T-helper 2 cell treated with Interferon-gamma antibody and Interleukin-4, amounts not matched to agents 5 μg/mL and 100 μg/mL, for 36 hours (primary cell): ENCODE data around the gene OLA1.
A peak's percentile ranks its signal among the peaks of the same experiment; 100 is the strongest.

Source experiments
- DNase-seq: peaks from one replicate; pipeline ENCODE4 v3.0.0; 2021; ENCODE audit warnings: low spot score
- H3K27ac Mint-ChIP-seq: one replicate; pipeline ENCODE4 v1.8.0; 2021; ENCODE audit warnings: mild to moderate bottlenecking, mixed read lengths
- H3K27me3 Mint-ChIP-seq: one replicate; pipeline ENCODE4 v1.8.0; 2021; ENCODE audit warnings: low read depth, mixed read lengths
- H3K36me3 Mint-ChIP-seq: one replicate; pipeline ENCODE4 v1.8.0; 2021; ENCODE audit warnings: low read depth, mixed read lengths
- H3K4me1 Mint-ChIP-seq: one replicate; pipeline ENCODE4 v1.8.0; 2021; ENCODE audit warnings: low read depth, mixed read lengths
- H3K4me3 Mint-ChIP-seq: one replicate; pipeline ENCODE4 v1.8.0; 2022; ENCODE audit warnings: mild to moderate bottlenecking, moderate library complexity, mixed read lengths
- H3K9me3 Mint-ChIP-seq: one replicate; pipeline ENCODE4 v1.8.0; 2021; ENCODE audit warnings: mixed read lengths

OLA1 gene

GRCh38 chr2:174181368-174181767 is 67.0 kb downstream of the OLA1 start:
- Mint-ChIP-seq H3K9me3 (peaks cover 5% of the 10 kb centered on the region), H3K4me3 (no peak overlapping the region), H3K27me3 (no peaks in the 10 kb centered on the region), H3K27ac (no peak overlapping the region), H3K4me1 (peaks cover 6% of the 10 kb centered on the region), H3K36me3 (peaks cover 13% of the 10 kb centered on the region)
- no peak for DNase-seq

GRCh38 chr2:174180726-174181236 is 67.6 kb downstream of the OLA1 start:
- Mint-ChIP-seq H3K36me3 (peaks cover 14% of the 10 kb centered on the region), H3K27ac (no peak overlapping the region), H3K9me3 (peaks cover 7% of the 10 kb centered on the region), H3K27me3 (no peaks in the 10 kb centered on the region), H3K4me1 (peaks cover 6% of the 10 kb centered on the region), H3K4me3 (no peak overlapping the region)
- no peak for DNase-seq

GRCh38 chr2:174180165-174180724 is 68.1 kb downstream of the OLA1 start:
- H3K9me3 Mint-ChIP-seq, result peaks cover 13% of the 10 kb centered on the region
- no peak overlapping the region for H3K27ac Mint-ChIP-seq
- no peak for DNase-seq
- H3K36me3 Mint-ChIP-seq, result peaks cover 15% of the 10 kb centered on the region
- H3K4me3 Mint-ChIP-seq, result no peak overlapping the region
- H3K4me1 Mint-ChIP-seq, result peaks cover 6% of the 10 kb centered on the region
- H3K27me3 Mint-ChIP-seq, result no peaks in the 10 kb centered on the region

- no peaks in the 10 kb centered on the region for H3K27me3 Mint-ChIP-seq
- peaks cover 35% of the 10 kb centered on the region for H3K36me3 Mint-ChIP-seq
- H3K4me3 Mint-ChIP-seq, result no peak overlapping the region
- no peak overlapping the region for H3K27ac Mint-ChIP-seq
- H3K4me1 Mint-ChIP-seq, result peaks cover 16% of the 10 kb centered on the region
- peaks cover 36% of the 10 kb centered on the region for H3K9me3 Mint-ChIP-seq
- no peak for DNase-seq
Measured at GRCh38 chr2:174177316-174177890, 70.9 kb downstream of the OLA1 start.

- H3K27me3 Mint-ChIP-seq, result no peaks in the 10 kb centered on the region
- H3K4me3 Mint-ChIP-seq, result no peak overlapping the region
- H3K36me3 Mint-ChIP-seq, result peaks cover 38% of the 10 kb centered on the region
- H3K9me3 Mint-ChIP-seq, result peaks cover 41% of the 10 kb centered on the region
- DNase-seq, result no peak
- peaks cover 16% of the 10 kb centered on the region for H3K4me1 Mint-ChIP-seq
- no peak overlapping the region for H3K27ac Mint-ChIP-seq
Measured at GRCh38 chr2:174176898-174177297, 71.4 kb downstream of the OLA1 start.

GRCh38 chr2:174174741-174175140 is 73.6 kb downstream of the OLA1 start:
- Mint-ChIP-seq H3K27me3 (no peaks in the 10 kb centered on the region), H3K27ac (no peak overlapping the region), H3K9me3 (peaks cover 55% of the 10 kb centered on the region), H3K36me3 (peaks cover 47% of the 10 kb centered on the region), H3K4me1 (peaks cover 10% of the 10 kb centered on the region), H3K4me3 (no peak overlapping the region)
- DNase-seq, result no peak

- H3K27me3 Mint-ChIP-seq, result no peaks in the 10 kb centered on the region
- DNase-seq, result no peak
- peaks cover 63% of the 10 kb centered on the region for H3K36me3 Mint-ChIP-seq
- H3K4me3 Mint-ChIP-seq, result peak overlapping the region; percentile 55
- peak overlapping the region; percentile 71 for H3K27ac Mint-ChIP-seq
- H3K4me1 Mint-ChIP-seq, result peaks cover 10% of the 10 kb centered on the region
- peaks cover 72% of the 10 kb centered on the region for H3K9me3 Mint-ChIP-seq
Measured at GRCh38 chr2:174172802-174173355, 75.5 kb downstream of the OLA1 start.

GRCh38 chr2:174171686-174172445 is 76.5 kb downstream of the OLA1 start:
- Mint-ChIP-seq H3K9me3 (peaks cover 75% of the 10 kb centered on the region), H3K4me3 (no peak overlapping the region), H3K27me3 (no peaks in the 10 kb centered on the region), H3K27ac (no peak overlapping the region), H3K4me1 (peaks cover 10% of the 10 kb centered on the region), H3K36me3 (peaks cover 65% of the 10 kb centered on the region)
- no peak for DNase-seq

GRCh38 chr2:174169372-174169771 is 79.0 kb downstream of the OLA1 start:
- Mint-ChIP-seq H3K4me1 (peaks cover 9% of the 10 kb centered on the region), H3K36me3 (peaks cover 62% of the 10 kb centered on the region), H3K27me3 (no peaks in the 10 kb centered on the region), H3K27ac (no peak overlapping the region), H3K4me3 (no peak overlapping the region), H3K9me3 (peaks cover 70% of the 10 kb centered on the region)
- DNase-seq, result no peak

GRCh38 chr2:174166261-174166660 is 82.1 kb downstream of the OLA1 start:
- H3K4me3 Mint-ChIP-seq, result no peak overlapping the region
- H3K9me3 Mint-ChIP-seq, result peaks cover 55% of the 10 kb centered on the region
- peaks cover 49% of the 10 kb centered on the region for H3K36me3 Mint-ChIP-seq

GRCh38 chr2:174161490-174161889 is 86.8 kb downstream of the OLA1 start:
- Mint-ChIP-seq H3K27me3 (no peaks in the 10 kb centered on the region), H3K4me1 (peaks cover 5% of the 10 kb centered on the region), H3K9me3 (peaks cover 18% of the 10 kb centered on the region), H3K27ac (no peak overlapping the region), H3K36me3 (peaks cover 18% of the 10 kb centered on the region), H3K4me3 (no peak overlapping the region)
- no peak for DNase-seq

More at GRCh38 chr2:174166261-174166660, 82.1 kb downstream of the OLA1 start:
- Mint-ChIP-seq H3K27me3 (no peaks in the 10 kb centered on the region), H3K4me1 (no peaks in the 10 kb centered on the region), H3K27ac (no peak overlapping the region)
- DNase-seq, result no peak

GRCh38 chr2:174158003-174158402 is 90.3 kb downstream of the OLA1 start:
- peaks cover 1% of the 10 kb centered on the region for H3K9me3 Mint-ChIP-seq
- H3K4me3 Mint-ChIP-seq, result no peak overlapping the region
- DNase-seq, result no peak
- H3K27ac Mint-ChIP-seq, result no peak overlapping the region
- H3K36me3 Mint-ChIP-seq, result peaks cover 5% of the 10 kb centered on the region
- peaks cover 9% of the 10 kb centered on the region for H3K4me1 Mint-ChIP-seq
- H3K27me3 Mint-ChIP-seq, result no peaks in the 10 kb centered on the region

- DNase-seq, result no peak
- H3K9me3 Mint-ChIP-seq, result no peaks in the 10 kb centered on the region
- peaks cover 13% of the 10 kb centered on the region for H3K4me1 Mint-ChIP-seq
- H3K36me3 Mint-ChIP-seq, result peaks cover 4% of the 10 kb centered on the region
- no peak overlapping the region for H3K27ac Mint-ChIP-seq
- H3K4me3 Mint-ChIP-seq, result no peak overlapping the region
- no peaks in the 10 kb centered on the region for H3K27me3 Mint-ChIP-seq
Measured at GRCh38 chr2:174157053-174157452, 91.3 kb downstream of the OLA1 start.
